ENCODE measurements around the gene TADA2A.
"Not testable (repeated sequence)": the region's sequence is repeated elsewhere in the genome, so short reads cannot be mapped to it uniquely, and the experiment has no call there.

The TADA2A gene

DNA sequence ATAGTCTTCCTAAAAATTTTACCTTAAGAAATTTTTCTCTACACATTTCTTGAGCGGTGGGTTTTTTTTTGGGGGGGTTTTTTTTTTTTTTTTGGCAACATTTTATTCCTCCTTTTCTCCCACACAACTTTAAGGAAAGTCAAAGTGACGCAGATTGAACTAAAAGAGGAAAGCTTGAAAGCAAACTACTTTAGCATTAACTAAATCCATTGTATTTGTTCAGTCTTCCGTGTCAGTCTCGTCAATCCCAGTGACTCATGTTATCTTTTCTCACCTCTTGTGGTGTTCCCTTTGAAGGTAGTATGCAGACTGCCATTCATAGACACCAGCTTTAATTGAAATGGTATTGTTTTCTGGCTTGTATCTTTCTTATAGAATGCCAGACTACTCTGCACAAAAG is 39.3 kb downstream of the TADA2A start:
- no peak for DNase-seq (ENCODE audit: extremely low read depth, low read depth)
- TF ChIP-seq, protein P1, sequence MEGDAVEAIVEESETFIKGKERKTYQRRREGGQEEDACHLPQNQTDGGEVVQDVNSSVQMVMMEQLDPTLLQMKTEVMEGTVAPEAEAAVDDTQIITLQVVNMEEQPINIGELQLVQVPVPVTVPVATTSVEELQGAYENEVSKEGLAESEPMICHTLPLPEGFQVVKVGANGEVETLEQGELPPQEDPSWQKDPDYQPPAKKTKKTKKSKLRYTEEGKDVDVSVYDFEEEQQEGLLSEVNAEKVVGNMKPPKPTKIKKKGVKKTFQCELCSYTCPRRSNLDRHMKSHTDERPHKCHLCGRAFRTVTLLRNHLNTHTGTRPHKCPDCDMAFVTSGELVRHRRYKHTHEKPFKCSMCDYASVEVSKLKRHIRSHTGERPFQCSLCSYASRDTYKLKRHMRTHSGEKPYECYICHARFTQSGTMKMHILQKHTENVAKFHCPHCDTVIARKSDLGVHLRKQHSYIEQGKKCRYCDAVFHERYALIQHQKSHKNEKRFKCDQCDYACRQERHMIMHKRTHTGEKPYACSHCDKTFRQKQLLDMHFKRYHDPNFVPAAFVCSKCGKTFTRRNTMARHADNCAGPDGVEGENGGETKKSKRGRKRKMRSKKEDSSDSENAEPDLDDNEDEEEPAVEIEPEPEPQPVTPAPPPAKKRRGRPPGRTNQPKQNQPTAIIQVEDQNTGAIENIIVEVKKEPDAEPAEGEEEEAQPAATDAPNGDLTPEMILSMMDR (IDR thresholded peaks at IDR 0.05; ENCODE audit: low read depth, low read length): no peak

DNA sequence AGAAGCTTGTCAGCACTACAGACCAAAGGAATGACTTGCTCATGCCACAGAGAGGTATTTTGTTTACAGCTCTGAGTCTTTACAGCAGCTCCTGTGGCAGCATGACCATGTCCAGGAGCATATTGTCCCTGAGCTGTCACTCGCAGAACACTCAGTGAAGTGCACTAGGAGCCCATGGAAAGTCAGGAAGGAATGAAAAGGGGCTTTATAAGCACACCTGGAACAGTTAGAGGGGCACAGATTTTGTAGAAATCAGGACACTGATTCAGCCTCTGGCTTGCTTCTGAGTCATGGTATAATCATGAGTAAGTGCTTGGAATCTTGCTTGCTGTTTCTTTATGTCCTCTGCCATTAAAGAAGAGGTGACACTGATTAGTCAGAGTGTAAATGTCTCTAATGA is 41.0 kb downstream of the TADA2A start:
- DNase-seq (ENCODE audit: extremely low read depth, low read depth): no peak
- TF ChIP-seq, protein P1 (IDR thresholded peaks at IDR 0.05; ENCODE audit: low read depth, low read length): no peak

DNA sequence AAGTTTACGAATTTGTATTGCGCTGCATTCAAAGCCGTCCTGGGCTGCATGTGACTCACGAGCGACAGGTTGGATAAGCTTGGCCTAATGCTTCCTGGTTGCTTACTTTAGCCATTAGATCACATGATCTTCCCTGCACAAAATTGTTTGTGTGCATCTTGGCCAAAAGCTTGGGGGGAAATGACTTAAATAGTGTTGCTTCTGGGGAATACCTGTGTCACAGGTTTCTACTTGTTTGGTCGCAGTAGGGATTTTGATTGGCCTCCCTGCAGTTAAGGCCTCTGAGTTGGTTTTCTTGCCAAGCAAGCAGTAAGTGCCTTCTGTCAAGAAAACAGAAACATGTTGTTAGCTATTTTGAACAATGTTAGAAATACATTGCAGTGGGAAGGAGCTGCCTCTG is 43.4 kb downstream of the TADA2A start:
- TF ChIP-seq, protein P1 (IDR thresholded peaks at IDR 0.05; ENCODE audit: low read depth, low read length): no peak
- no peak for DNase-seq (ENCODE audit: extremely low read depth, low read depth)

DNA sequence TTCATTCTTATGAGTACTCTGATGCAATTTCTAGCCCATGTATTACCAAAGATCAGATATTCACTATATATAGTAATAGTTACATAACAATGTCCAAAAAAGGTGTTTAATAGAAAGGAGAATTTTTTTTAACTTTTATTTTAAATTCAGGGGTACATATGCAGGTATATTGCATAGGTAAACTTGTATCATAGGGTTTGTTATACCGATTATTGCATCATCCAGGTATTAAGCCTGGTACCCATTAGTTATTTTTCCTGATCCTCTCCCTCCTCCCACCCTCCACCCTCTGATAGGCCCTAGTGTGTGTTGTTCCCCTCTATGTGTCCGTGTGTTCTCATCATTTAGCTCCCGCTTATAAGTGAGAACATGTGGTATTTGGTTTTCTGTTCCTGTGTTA is 51.1 kb downstream of the TADA2A start:
- not testable (repeated sequence) for DNase-seq (ENCODE audit: extremely low read depth, low read depth)

DNA sequence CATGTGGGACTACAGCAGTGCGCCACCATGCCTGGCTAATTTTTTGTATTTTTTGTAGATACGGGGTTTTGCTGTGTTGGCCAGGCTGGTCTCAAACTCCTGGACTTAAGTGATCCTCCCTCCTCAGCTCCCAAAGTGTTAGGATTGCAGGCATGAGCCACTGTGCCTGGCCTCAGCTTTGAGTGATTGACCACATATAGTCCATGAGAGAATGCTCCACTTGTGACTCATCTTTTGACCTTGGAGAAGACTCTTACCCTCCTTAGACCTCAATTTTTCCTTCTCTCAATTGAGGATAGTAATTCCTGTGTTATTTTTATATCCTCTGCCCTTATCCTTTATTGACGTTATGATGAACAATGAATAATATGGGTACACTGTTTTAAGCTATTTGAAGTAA is 52.1 kb downstream of the TADA2A start:
- TF ChIP-seq, protein P1 (IDR thresholded peaks at IDR 0.05; ENCODE audit: low read depth, low read length): no peak
- no peak for DNase-seq (ENCODE audit: extremely low read depth, low read depth)

DNA sequence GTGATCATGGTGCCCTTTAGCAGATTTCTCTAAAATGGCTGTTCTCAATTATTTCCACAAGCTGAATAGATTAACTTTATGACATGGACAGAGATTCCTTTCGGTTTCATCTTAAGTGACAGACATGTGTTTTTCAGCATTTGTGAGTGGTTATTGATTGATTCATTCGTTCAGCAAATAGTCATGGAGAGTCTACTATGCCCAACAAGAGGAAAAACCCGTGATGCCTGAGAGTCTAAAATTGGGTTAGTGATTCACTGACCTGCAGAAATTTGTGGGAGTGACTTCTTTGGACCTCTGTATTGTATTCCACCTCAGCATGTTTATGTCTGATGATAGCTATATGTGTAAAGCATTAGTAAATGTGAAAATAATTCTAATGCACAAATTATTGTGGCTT is 55.0 kb downstream of the TADA2A start:
- TF ChIP-seq, protein P1 (IDR thresholded peaks at IDR 0.05; ENCODE audit: low read depth, low read length): no peak
- no peak for DNase-seq (ENCODE audit: extremely low read depth, low read depth)

DNA sequence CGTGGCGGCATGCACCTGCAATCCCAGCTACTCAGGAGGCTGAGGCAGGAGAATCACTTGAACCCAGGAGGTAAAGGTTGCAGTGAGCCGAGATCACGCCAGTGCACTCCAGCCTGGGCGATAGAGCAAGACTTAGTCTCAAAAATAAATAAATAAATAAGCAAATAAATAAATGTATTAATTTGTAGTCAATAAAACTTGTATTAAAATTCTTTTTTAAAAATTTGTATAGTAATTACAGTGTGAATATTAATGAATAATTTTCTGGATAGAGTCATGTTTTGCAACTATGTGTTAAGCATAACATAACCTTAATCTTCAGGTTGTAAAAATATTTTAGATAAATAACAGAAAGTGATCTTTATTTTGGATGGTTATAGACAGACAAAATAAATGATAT is 55.8 kb downstream of the TADA2A start:
- no peak for DNase-seq (ENCODE audit: extremely low read depth, low read depth)
- TF ChIP-seq, protein P1 (IDR thresholded peaks at IDR 0.05; ENCODE audit: low read depth, low read length): no peak

DNA sequence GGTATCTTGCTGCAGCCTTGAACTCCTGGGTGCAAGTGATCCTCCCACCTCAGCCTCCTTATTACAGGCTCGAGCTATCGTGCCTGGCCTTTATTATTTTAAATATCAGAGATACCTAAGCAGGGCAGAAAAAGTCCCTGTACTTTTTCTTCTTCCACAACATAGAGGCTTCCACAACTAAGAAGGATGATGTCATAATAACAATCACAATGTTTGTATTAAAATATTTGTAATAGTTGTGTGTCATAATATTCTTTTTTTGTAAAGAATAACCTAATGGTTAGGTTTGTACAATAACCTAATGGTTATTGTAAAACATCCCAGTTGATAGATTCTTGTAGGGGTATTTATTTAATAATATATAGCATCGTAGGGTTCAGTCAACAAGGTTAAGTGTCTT is 56.4 kb downstream of the TADA2A start:
- no peak for DNase-seq (ENCODE audit: extremely low read depth, low read depth)

More for the DNA sequence above, 56.4 kb downstream of the TADA2A start:
- TF ChIP-seq, protein P1 (IDR thresholded peaks at IDR 0.05; ENCODE audit: low read depth, low read length): no peak
